GM18867 (cell line): Measurements from ENCODE around the gene TSPAN5.

Experiments
- ATAC-seq: cut with Tn5 transposase; IDR thresholded peaks from one replicate; pipeline ENCODE4 v1.9.1; 2021; ENCODE audit warnings: mild to moderate bottlenecking, moderate library complexity; ENCODE audit not compliant: unreplicated experiment

The TSPAN5 gene

GRCh38 chr4:98601708-98602107 is 56.7 kb downstream of the TSPAN5 start:
- peak; percentile 60 for ATAC-seq

- no peak for ATAC-seq
Measured at GRCh38 chr4:98599617-98600205, 58.7 kb downstream of the TSPAN5 start.

- ATAC-seq: no peak
Measured at GRCh38 chr4:98586962-98587354, 71.5 kb downstream of the TSPAN5 start.

- no peak for ATAC-seq
Measured at GRCh38 chr4:98586291-98586961, 72.0 kb downstream of the TSPAN5 start.

GRCh38 chr4:98585596-98585995 is 72.8 kb downstream of the TSPAN5 start:
- ATAC-seq: no peak

GRCh38 chr4:98584265-98584664 is 74.1 kb downstream of the TSPAN5 start:
- no peak for ATAC-seq

- no peak for ATAC-seq
Measured at GRCh38 chr4:98583265-98583664, 75.1 kb downstream of the TSPAN5 start.

GRCh38 chr4:98581126-98581525 is 77.3 kb downstream of the TSPAN5 start:
- no peak for ATAC-seq

GRCh38 chr4:98577956-98578355 is 80.5 kb downstream of the TSPAN5 start:
- ATAC-seq: peak; percentile 51

- ATAC-seq: no peak
Measured at GRCh38 chr4:98574816-98575215, 83.6 kb downstream of the TSPAN5 start.

- no peak for ATAC-seq
Measured at GRCh38 chr4:98573791-98574190, 84.6 kb downstream of the TSPAN5 start.

- ATAC-seq: no peak
Measured at GRCh38 chr4:98572697-98573096, 85.7 kb downstream of the TSPAN5 start.

- ATAC-seq: no peak
Measured at GRCh38 chr4:98571161-98571786, 87.1 kb downstream of the TSPAN5 start.

- no peak for ATAC-seq
Measured at GRCh38 chr4:98570151-98570797, 88.1 kb downstream of the TSPAN5 start.

- no peak for ATAC-seq
Measured at GRCh38 chr4:98568941-98569663, 89.3 kb downstream of the TSPAN5 start.

GRCh38 chr4:98567611-98568010 is 90.8 kb downstream of the TSPAN5 start:
- ATAC-seq: no peak

GRCh38 chr4:98566361-98567008 is 91.9 kb downstream of the TSPAN5 start:
- ATAC-seq: no peak

GRCh38 chr4:98565681-98566301 is 92.6 kb downstream of the TSPAN5 start:
- no peak for ATAC-seq

- ATAC-seq: no peak
Measured at GRCh38 chr4:98564852-98565251, 93.6 kb downstream of the TSPAN5 start.

- no peak for ATAC-seq
Measured at GRCh38 chr4:98560321-98560720, 98.1 kb downstream of the TSPAN5 start.
